Fibroblast of lung (primary cell): ENCODE results near the gene BABAM2. TPM values are rescaled to one million over a fixed set of nuclear protein-coding genes. Genes with fewer than 3 reads are reported as not detected.
A peak's percentile ranks its signal among the peaks of the same experiment; 100 is the strongest.

Experiments
- DNase-seq, 2 donors: peaks; one replicate each; pipeline versions ENCODE4 v3.0.0 to v3.0.0-alpha.2; 2010; ENCODE audit warnings: low read depth in 2 of 2
- H2AFZ ChIP-seq: 2 replicates; pipeline ENCODE4 v1.5.1; 2012; ENCODE audit warnings: low read length, control low read depth, inconsistent platforms
- H3K27ac ChIP-seq: 2 replicates; pipeline ENCODE4 v1.5.1; 2011; ENCODE audit warnings: low read length, control low read depth; ENCODE audit not compliant: insufficient read depth
- H3K27me3 ChIP-seq: 2 replicates; pipeline ENCODE4 v1.5.1; 2011; ENCODE audit warnings: mild to moderate bottlenecking, low read length; ENCODE audit not compliant: control insufficient read depth, insufficient read depth
- H3K36me3 ChIP-seq: 2 replicates; pipeline ENCODE4 v1.5.1; 2011; ENCODE audit warnings: low read length; ENCODE audit not compliant: control insufficient read depth, insufficient read depth
- H3K4me1 ChIP-seq: 2 replicates; pipeline ENCODE4 v1.5.1; 2011; ENCODE audit warnings: low read length; ENCODE audit not compliant: control insufficient read depth, insufficient read depth; ENCODE audit errors: extremely low read depth
- H3K4me2 ChIP-seq: 2 replicates; pipeline ENCODE4 v1.5.1; 2011; ENCODE audit warnings: low read length, control low read depth; ENCODE audit not compliant: insufficient read depth; ENCODE audit errors: extremely low read depth
- H3K4me3 ChIP-seq, 4 experiments: fragments of 200-600 bp in 1 of 4; sonication (generic) in 1 of 4; replicated peaks in 1 of 4; 2 replicates each; pipeline ENCODE4 v1.5.1; 2011 to 2016; ENCODE audit warnings: low read length in 4 of 4, low read depth in 3 of 4, mild to moderate bottlenecking in 3 of 4, control low read depth in 2 of 4, inconsistent platforms in 1 of 4, mixed read lengths in 1 of 4; ENCODE audit not compliant: insufficient read depth in 1 of 4; ENCODE audit errors: control extremely low read depth in 1 of 4
- H3K79me2 ChIP-seq: 2 replicates; pipeline ENCODE4 v1.5.1; 2012; ENCODE audit warnings: mild to moderate bottlenecking, low read length, inconsistent platforms; ENCODE audit not compliant: control insufficient read depth, insufficient read depth
- H3K9ac ChIP-seq: 2 replicates; pipeline ENCODE4 v1.5.1; 2011; ENCODE audit warnings: mild to moderate bottlenecking, low read length, control low read depth; ENCODE audit not compliant: insufficient read depth
- H3K9me3 ChIP-seq: 2 replicates; pipeline ENCODE4 v1.5.1; 2012; ENCODE audit warnings: low read depth, low read length; ENCODE audit not compliant: control insufficient read depth, insufficient read depth
- H4K20me1 ChIP-seq: 2 replicates; pipeline ENCODE4 v1.5.1; 2011; ENCODE audit warnings: low read length; ENCODE audit not compliant: control insufficient read depth, insufficient read depth; ENCODE audit errors: extremely low read depth
- CTCF ChIP-seq, 2 donors: IDR thresholded peaks in 1 of 2; conservative IDR thresholded peaks in 1 of 2; 1 replicate in 1 of 2; 2 replicates in 1 of 2; pipeline ENCODE4 v1.5.1; 2011 to 2012; ENCODE audit warnings: low read length in 2 of 2, control low read depth in 1 of 2, inconsistent platforms in 1 of 2, low read depth in 1 of 2, mild to moderate bottlenecking in 1 of 2
- EZH2 ChIP-seq: IDR thresholded peaks from 2 replicates; pipeline ENCODE4 v1.5.1; 2012; ENCODE audit warnings: low read length, control low read depth, mild to moderate bottlenecking; ENCODE audit errors: missing control alignments
- polyA plus RNA-seq, 2 donors: library from polyadenylated mRNA; depleted of rRNA in 1 of 2; stranded (reverse) in 1 of 2; unstranded in 1 of 2; fragments of >200 nt; gene quantifications; 2 replicates each; pipeline ENCODE4 v1.2.1, GENCODE V29; 2011 to 2012; ENCODE audit warnings: missing spikeins in 1 of 2
- total RNA-seq: library from RNA; depleted of rRNA; stranded (reverse); fragments of >200 nt; gene quantifications from 2 replicates; pipeline ENCODE4 v1.2.1, GENCODE V29; 2014

The BABAM2 gene
- total and polyA plus RNA-seq, 2 donors (not counting 1 experiment from before 2014, with no cell fraction given): 25.6 to 33.4 TPM

- no peak overlapping the region for H3K4me2 ChIP-seq
- no peaks in the 10 kb centered on the region for H3K9me3 ChIP-seq
- no peaks in the 10 kb centered on the region for H4K20me1 ChIP-seq
- H3K4me3 ChIP-seq: no peak overlapping the region
- peak in 1 of 2 donors; percentile 70 for DNase-seq
- TF ChIP-seq EZH2: no peak
- TF ChIP-seq CTCF (conservative IDR thresholded peaks at IDR 0.05 in 1 of 2, IDR thresholded peaks at IDR 0.05 in 1 of 2; ENCODE audit: low read depth in 1 of 2, low read length in 2 of 2): no peak
- no peak overlapping the region for H3K9ac ChIP-seq
- H3K27me3 ChIP-seq: no peaks in the 10 kb centered on the region
- H3K36me3 ChIP-seq: no peaks in the 10 kb centered on the region
- no peak overlapping the region for H3K27ac ChIP-seq
- H3K79me2 ChIP-seq: no peaks in the 10 kb centered on the region
- no peak overlapping the region for H2AFZ ChIP-seq
- peaks cover 20% of the 10 kb centered on the region for H3K4me1 ChIP-seq
These were observed 381.4 kb downstream of the BABAM2 start for GRCh38 chr2:28271919-28272250.

GRCh38 chr2:28273751-28274150 is 383.2 kb downstream of the BABAM2 start:
- no peaks in the 10 kb centered on the region for H4K20me1 ChIP-seq
- H2AFZ ChIP-seq: no peak overlapping the region
- H3K4me1 ChIP-seq: peaks cover 18% of the 10 kb centered on the region
- no peak overlapping the region for H3K4me2 ChIP-seq
- H3K79me2 ChIP-seq: no peaks in the 10 kb centered on the region
- no peak overlapping the region for H3K27ac ChIP-seq
- H3K9ac ChIP-seq: no peak overlapping the region
- H3K4me3 ChIP-seq: no peak overlapping the region
- H3K36me3 ChIP-seq: no peaks in the 10 kb centered on the region
- peak in 1 of 2 donors; percentile 6 for DNase-seq
- TF ChIP-seq EZH2: no peak
- no peak for TF ChIP-seq CTCF (conservative IDR thresholded peaks at IDR 0.05 in 1 of 2, IDR thresholded peaks at IDR 0.05 in 1 of 2; ENCODE audit: low read depth in 1 of 2, low read length in 2 of 2)
- H3K27me3 ChIP-seq: no peaks in the 10 kb centered on the region
- H3K9me3 ChIP-seq: no peaks in the 10 kb centered on the region

- H3K9ac ChIP-seq: no peak overlapping the region
- peak overlapping the region; percentile 17 for H3K4me2 ChIP-seq
- peak overlapping the region; percentile 80 for H3K27ac ChIP-seq
- H4K20me1 ChIP-seq: no peaks in the 10 kb centered on the region
- H2AFZ ChIP-seq: no peak overlapping the region
- no peaks in the 10 kb centered on the region for H3K9me3 ChIP-seq
- no peaks in the 10 kb centered on the region for H3K27me3 ChIP-seq
- H3K4me3 ChIP-seq: no peak overlapping the region
- TF ChIP-seq CTCF (conservative IDR thresholded peaks at IDR 0.05 in 1 of 2, IDR thresholded peaks at IDR 0.05 in 1 of 2; ENCODE audit: low read depth in 1 of 2, low read length in 2 of 2) (no peak), EZH2 (no peak)
- DNase-seq: peak; percentile 77 to 97
- peaks cover 15% of the 10 kb centered on the region for H3K4me1 ChIP-seq
- H3K36me3 ChIP-seq: no peaks in the 10 kb centered on the region
- H3K79me2 ChIP-seq: no peaks in the 10 kb centered on the region
These were observed 384.6 kb downstream of the BABAM2 start for GRCh38 chr2:28274911-28275685.
